ENCODE results near the gene RPS19.

DNA sequence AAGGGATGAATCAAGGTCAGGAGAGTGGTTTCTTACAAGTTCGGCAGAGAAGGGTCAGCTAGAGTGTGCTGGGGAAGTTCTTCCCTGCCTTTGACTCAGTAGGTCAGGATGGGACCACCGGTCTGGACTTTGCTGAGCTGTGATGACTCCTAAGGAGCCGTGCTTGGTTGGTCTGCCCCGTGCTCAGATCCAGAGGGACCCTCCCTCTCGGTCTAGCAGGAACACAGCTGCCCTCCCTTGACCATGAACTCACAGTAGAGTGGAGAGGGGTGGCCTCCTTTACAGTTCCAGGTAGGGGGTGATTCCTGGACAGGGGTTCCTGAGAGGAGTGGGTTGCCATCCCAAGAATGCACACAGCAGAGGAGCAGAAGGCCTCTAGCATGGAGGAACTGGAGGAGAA lies 4.3 kb downstream of the RPS19 start:
- TF ChIP-seq EP300 (IDR thresholded peaks at IDR 0.05) (no peak), POLR2AphosphoS5 (IDR thresholded peaks at IDR 0.05) (no peak), POLR2A (IDR thresholded peaks at IDR 0.05) (no peak)
- TF ChIP-seq, protein P1, sequence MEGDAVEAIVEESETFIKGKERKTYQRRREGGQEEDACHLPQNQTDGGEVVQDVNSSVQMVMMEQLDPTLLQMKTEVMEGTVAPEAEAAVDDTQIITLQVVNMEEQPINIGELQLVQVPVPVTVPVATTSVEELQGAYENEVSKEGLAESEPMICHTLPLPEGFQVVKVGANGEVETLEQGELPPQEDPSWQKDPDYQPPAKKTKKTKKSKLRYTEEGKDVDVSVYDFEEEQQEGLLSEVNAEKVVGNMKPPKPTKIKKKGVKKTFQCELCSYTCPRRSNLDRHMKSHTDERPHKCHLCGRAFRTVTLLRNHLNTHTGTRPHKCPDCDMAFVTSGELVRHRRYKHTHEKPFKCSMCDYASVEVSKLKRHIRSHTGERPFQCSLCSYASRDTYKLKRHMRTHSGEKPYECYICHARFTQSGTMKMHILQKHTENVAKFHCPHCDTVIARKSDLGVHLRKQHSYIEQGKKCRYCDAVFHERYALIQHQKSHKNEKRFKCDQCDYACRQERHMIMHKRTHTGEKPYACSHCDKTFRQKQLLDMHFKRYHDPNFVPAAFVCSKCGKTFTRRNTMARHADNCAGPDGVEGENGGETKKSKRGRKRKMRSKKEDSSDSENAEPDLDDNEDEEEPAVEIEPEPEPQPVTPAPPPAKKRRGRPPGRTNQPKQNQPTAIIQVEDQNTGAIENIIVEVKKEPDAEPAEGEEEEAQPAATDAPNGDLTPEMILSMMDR (IDR thresholded peaks at IDR 0.05) = no peak
